Tibial artery (tissue), 4 donors: ENCODE data around the gene ZNF750.

Experiments
- DNase-seq, 2 donors: peaks; one replicate each; pipeline ENCODE4 v3.0.0-alpha.2; 2019
- H3K27ac ChIP-seq, 2 donors: fragments of 200-600 bp; sonication (generic) in 1 of 2; 1 replicate in 1 of 2; 2 replicates in 1 of 2; pipeline ENCODE4 v1.5.1; 2018 to 2019; ENCODE audit warnings: mild to moderate bottlenecking in 1 of 2
- H3K27me3 ChIP-seq, 2 donors: fragments of 200-600 bp; sonication (generic) in 1 of 2; one replicate each; pipeline versions ENCODE4 v1.5.1 to v1.6.0; 2016 to 2019
- H3K36me3 ChIP-seq, 3 donors: fragments of 200-600 bp; sonication (generic) in 2 of 3; one replicate each; pipeline ENCODE4 v1.5.1; 2016 to 2019; ENCODE audit warnings: mild to moderate bottlenecking in 2 of 3
- H3K4me1 ChIP-seq, 4 donors: fragments of 200-600 bp; sonication (generic) in 2 of 4; 1 replicate in 3 of 4; 2 replicates in 1 of 4; pipeline ENCODE4 v1.5.1; 2016 to 2019
- H3K4me3 ChIP-seq, 2 donors: fragments of 200-600 bp; sonication (generic) in 1 of 2; 1 replicate in 1 of 2; 2 replicates in 1 of 2; pipeline ENCODE4 v1.5.1; 2018 to 2019; ENCODE audit warnings: mild to moderate bottlenecking in 2 of 2
- H3K9me3 ChIP-seq, 3 donors: fragments of 200-600 bp; sonication (generic) in 1 of 3; one replicate each; pipeline ENCODE4 v1.5.1; 2016 to 2019
- intact Hi-C: fragments of 100-400 bp; cut with DNase I; formaldehyde crosslinking; loops from one replicate; pipeline ENCODE4 v1.15.0; 2023; ENCODE audit warnings: low total_unique reads
- TF ChIP-seq, protein P1 (sequence below), 2 experiments: fragments of 200-600 bp in 1 of 2; fragments of 450-650 bp in 1 of 2; IDR thresholded peaks; one replicate each; pipeline ENCODE4 v1.5.1; 2017 to 2019; ENCODE audit warnings: antibody characterized with exemption in 2 of 2, mild to moderate bottlenecking in 1 of 2, moderate library complexity in 1 of 2

Gene ZNF750

DNA sequence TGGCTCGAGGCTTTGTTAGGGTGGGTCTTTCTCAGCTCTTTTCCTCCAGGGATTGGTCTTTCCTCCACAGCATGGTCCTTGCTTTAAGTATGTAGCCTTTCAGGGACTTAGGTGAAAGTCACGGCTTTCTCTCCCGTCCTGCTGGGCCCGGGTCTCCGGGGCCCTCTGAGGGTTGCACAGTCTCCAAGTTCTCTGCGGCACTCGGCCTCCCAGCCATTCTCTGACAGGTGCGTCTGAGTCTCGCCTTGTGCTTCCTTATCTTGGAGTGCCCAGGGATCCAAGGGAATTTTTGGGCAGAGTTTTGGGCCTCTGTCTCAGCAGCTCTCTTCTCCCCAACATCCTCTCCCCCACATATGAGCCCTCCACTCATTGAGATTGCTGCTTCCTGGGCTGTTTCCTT lies 36.6 kb downstream of the ZNF750 start:
- Histone ChIP-seq H3K27ac (no peak overlapping the region), H3K9me3 (no peaks in the 10 kb centered on the region), H3K4me1 (peaks cover 0 to 8% (median 1%) of the 10 kb centered on the region in 4 donors), H3K36me3 (peaks cover 0 to 57% (median 45%) of the 10 kb centered on the region in 3 donors), H3K27me3 (no peaks in the 10 kb centered on the region), H3K4me3 (no peak overlapping the region)
- no peak for DNase-seq
- TF ChIP-seq, protein P1, sequence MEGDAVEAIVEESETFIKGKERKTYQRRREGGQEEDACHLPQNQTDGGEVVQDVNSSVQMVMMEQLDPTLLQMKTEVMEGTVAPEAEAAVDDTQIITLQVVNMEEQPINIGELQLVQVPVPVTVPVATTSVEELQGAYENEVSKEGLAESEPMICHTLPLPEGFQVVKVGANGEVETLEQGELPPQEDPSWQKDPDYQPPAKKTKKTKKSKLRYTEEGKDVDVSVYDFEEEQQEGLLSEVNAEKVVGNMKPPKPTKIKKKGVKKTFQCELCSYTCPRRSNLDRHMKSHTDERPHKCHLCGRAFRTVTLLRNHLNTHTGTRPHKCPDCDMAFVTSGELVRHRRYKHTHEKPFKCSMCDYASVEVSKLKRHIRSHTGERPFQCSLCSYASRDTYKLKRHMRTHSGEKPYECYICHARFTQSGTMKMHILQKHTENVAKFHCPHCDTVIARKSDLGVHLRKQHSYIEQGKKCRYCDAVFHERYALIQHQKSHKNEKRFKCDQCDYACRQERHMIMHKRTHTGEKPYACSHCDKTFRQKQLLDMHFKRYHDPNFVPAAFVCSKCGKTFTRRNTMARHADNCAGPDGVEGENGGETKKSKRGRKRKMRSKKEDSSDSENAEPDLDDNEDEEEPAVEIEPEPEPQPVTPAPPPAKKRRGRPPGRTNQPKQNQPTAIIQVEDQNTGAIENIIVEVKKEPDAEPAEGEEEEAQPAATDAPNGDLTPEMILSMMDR (IDR thresholded peaks at IDR 0.05), result no peak
- intact Hi-C loops, result no loop called here

DNA sequence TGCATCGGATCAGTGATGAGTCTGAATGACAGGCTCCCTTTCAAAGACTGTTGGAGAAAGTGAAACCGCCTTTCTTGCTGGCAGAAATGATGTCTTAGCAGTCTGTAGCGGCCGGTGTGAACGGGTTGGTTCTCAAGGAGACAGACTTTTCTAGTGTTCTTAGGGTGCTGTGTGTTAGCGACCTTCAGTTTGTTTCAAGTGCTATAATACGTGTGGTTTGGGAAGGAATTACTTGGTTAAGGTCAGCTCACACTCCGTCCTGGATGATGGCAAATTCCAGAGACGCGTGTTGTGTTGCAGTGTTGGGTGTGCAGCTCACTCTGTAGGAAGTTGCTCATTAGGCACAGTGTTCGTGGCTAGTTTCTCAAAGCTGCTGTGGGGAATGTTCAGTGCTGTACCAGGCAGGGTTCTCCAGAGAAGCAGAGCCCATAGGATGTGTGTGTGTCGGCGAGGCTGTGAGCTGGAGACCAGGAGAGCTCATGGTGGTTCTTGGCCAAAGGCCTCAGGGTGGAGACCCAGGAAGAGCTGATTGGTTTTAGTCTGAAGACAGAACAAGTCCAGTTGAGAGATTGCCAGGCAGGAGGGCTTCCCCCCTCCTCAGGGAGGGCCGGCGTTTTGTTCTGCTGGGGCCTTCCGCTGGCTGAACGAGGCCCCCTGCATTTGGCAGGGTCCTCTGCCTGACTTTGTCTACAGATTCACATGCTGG lies 37.6 kb downstream of the ZNF750 start:
- Histone ChIP-seq H3K36me3 (peaks cover 0 to 51% (median 38%) of the 10 kb centered on the region in 3 donors), H3K27ac (no peak overlapping the region), H3K4me1 (peaks cover 0 to 8% (median 1%) of the 10 kb centered on the region in 4 donors), H3K27me3 (no peaks in the 10 kb centered on the region), H3K4me3 (no peak overlapping the region), H3K9me3 (no peaks in the 10 kb centered on the region)
- TF ChIP-seq, protein P1 (IDR thresholded peaks at IDR 0.05), result no peak
- intact Hi-C loops, result no loop called here
- no peak for DNase-seq

DNA sequence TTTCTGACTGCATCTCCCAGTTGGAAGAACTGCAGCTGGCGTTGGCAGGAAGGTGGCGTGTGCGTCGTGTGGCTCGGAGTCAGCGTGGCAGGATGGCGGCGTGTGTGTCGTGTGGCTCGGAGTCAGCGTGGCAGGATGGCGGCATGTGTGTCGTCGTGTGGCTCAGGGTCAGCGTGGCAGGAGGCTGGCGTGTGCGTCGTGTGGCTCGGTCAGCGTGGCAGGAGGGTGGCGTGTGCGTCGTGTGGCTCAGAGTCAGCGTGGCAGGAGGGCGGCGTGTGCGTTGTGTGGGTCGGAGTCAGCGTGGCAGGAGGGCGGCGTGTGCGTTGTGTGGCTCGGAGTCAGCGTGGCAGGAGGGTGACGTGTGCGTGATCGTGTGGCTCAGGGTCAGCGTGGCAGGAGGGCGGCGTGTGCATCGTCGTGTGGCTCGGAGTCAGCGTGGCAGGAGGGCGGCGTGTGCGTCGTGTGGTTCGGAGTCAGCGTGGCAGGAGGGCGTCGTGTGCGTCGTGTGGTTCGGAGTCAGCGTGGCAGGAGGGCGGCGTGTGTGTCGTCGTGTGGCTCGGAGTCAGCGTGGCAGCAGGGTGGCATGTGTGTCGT lies 38.3 kb downstream of the ZNF750 start:
- H3K36me3 ChIP-seq, result peaks cover 0 to 43% (median 30%) of the 10 kb centered on the region in 3 donors
- H3K9me3 ChIP-seq, result no peaks in the 10 kb centered on the region
- H3K4me1 ChIP-seq, result peaks cover 0 to 8% (median 1%) of the 10 kb centered on the region in 4 donors
- TF ChIP-seq, protein P1 (IDR thresholded peaks at IDR 0.05), result no peak
- DNase-seq, result no peak
- H3K27me3 ChIP-seq, result no peaks in the 10 kb centered on the region
- no peak overlapping the region for H3K4me3 ChIP-seq
- intact Hi-C loops, result no loop called here
- H3K27ac ChIP-seq, result no peak overlapping the region

DNA sequence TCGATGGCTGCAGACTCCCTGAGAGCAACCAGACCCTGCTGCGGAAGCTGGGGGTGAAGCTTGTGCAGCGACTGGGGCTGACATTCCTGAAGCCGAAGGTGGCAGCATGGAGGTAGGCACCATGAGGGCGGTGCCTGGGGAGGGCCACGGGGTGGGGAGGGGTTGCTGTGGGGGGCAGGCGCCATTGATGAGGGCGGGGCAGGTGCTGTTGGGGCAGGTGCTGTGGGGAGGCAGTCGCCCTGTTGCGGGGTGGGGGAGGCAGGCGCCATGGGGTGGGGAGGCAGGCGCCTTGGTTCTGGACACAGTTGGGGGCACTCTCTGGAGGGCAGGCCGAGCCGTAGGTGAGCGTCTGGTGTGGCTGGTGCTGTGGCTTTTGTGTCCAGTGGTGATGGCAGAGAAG lies 38.9 kb downstream of the ZNF750 start:
- DNase-seq, result no peak

DNA sequence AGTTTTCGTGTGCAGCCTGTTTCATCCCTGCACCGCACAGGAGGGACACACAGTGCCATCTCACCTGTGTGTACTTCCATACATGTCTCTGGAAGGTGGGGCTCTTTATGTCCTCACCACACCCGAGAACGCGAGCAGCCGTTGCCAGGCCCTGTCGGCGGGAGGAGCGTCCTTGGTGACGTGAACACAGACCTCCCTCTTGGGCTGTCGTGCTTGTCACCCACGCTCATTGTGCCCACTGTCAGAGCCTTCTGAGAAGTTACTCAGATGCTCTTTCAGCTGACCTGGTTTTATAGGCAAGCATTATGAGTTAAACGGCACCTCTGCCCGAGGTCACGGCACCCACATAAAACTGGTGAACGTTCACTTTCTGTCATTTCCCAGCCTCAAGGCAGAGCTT lies 40.2 kb downstream of the ZNF750 start:
- no peak for DNase-seq
- intact Hi-C loops, result no loop called here
- Histone ChIP-seq H3K4me3 (no peak overlapping the region), H3K27me3 (no peaks in the 10 kb centered on the region), H3K4me1 (peaks cover 0 to 4% (median 2%) of the 10 kb centered on the region in 4 donors), H3K36me3 (peaks cover 0 to 30% (median 25%) of the 10 kb centered on the region in 3 donors), H3K9me3 (no peaks in the 10 kb centered on the region), H3K27ac (no peak overlapping the region)
- TF ChIP-seq, protein P1 (IDR thresholded peaks at IDR 0.05), result no peak

More for the DNA sequence above, 38.9 kb downstream of the ZNF750 start:
- TF ChIP-seq, protein P1 (IDR thresholded peaks at IDR 0.05), result no peak
- no peaks in the 10 kb centered on the region for H3K9me3 ChIP-seq
- no peak overlapping the region for H3K27ac ChIP-seq
- peaks cover 0 to 37% (median 25%) of the 10 kb centered on the region in 3 donors for H3K36me3 ChIP-seq
- H3K4me3 ChIP-seq, result no peak overlapping the region
- intact Hi-C loops, result no loop called here
- no peaks in the 10 kb centered on the region for H3K27me3 ChIP-seq
- peaks cover 0 to 8% (median 1%) of the 10 kb centered on the region in 4 donors for H3K4me1 ChIP-seq
